Lung (tissue), 12 donors: ENCODE data around the gene NAV2. TPM values are rescaled to one million over a fixed set of nuclear protein-coding genes. Genes with fewer than 3 reads are reported as not detected.
A peak's percentile ranks its signal among the peaks of the same experiment; 100 is the strongest.

Source experiments
- ATAC-seq: fragments of 200-7000 bp; cut with Tn5 transposase; one replicate; pipeline ENCODE4 v1.9.1; 2020; ENCODE audit warnings: moderate number of reproducible peaks; ENCODE audit not compliant: insufficient read depth, low FRiP score
- DNase-seq, 3 donors: peaks; one replicate each; pipeline ENCODE4 v3.0.0-alpha.2; 2013 to 2017
- H3K27ac ChIP-seq, 2 donors: one replicate each; pipeline ENCODE4 v1.5.1; 2013; ENCODE audit warnings: mild to moderate bottlenecking in 2 of 2, moderate library complexity in 2 of 2, control low read depth in 1 of 2, inconsistent platforms in 1 of 2, low read depth in 1 of 2, low read length in 1 of 2
- H3K27me3 ChIP-seq, 3 donors: one replicate each; pipeline ENCODE4 v1.5.1; 2013; ENCODE audit warnings: low read length in 2 of 3; ENCODE audit not compliant: control insufficient read depth in 3 of 3, insufficient read depth in 3 of 3
- H3K36me3 ChIP-seq, 4 donors: one replicate each; pipeline ENCODE4 v1.5.1; 2013; ENCODE audit warnings: low read length in 4 of 4, mild to moderate bottlenecking in 1 of 4, moderate library complexity in 1 of 4; ENCODE audit not compliant: control insufficient read depth in 4 of 4, insufficient read depth in 4 of 4
- H3K4me1 ChIP-seq, 5 donors: one replicate each; pipeline ENCODE4 v1.5.1; 2013; ENCODE audit warnings: low read length in 5 of 5, mild to moderate bottlenecking in 2 of 5, moderate library complexity in 1 of 5; ENCODE audit not compliant: control insufficient read depth in 5 of 5, insufficient read depth in 5 of 5
- H3K4me3 ChIP-seq: one replicate; pipeline ENCODE4 v1.5.1; 2013; ENCODE audit warnings: mild to moderate bottlenecking, control low read depth, moderate library complexity
- H3K9ac ChIP-seq, 2 donors: one replicate each; pipeline ENCODE4 v1.5.1; 2013; ENCODE audit warnings: low read length in 2 of 2, control low read depth in 1 of 2; ENCODE audit not compliant: insufficient read depth in 1 of 2
- H3K9me3 ChIP-seq, 4 donors: one replicate each; pipeline ENCODE4 v1.5.1; 2013; ENCODE audit warnings: low read length in 3 of 4, mild to moderate bottlenecking in 1 of 4, moderate library complexity in 1 of 4; ENCODE audit not compliant: control insufficient read depth in 4 of 4, insufficient read depth in 3 of 4
- CTCF ChIP-seq: IDR thresholded peaks from 2 replicates; pipeline ENCODE4 v1.5.1; 2012; ENCODE audit warnings: mild to moderate bottlenecking; ENCODE audit errors: control extremely low read depth, extremely low read depth
- WGBS, 2 donors: extraction: QIAGEN DNeasy Blood & Tissue Kit; methylation state at CpG; one replicate each; pipeline ENCODE4 v1.1.7; 2013; 5-methylcytosine and 5-hydroxymethylcytosine counted together
- polyA plus RNA-seq, 2 donors: library from polyadenylated mRNA; stranded (reverse); fragments of 200-250 nt; gene quantifications; one replicate each; pipeline ENCODE4 v1.2.1, GENCODE V29; 2013
- total RNA-seq, 2 donors: library from RNA; depleted of rRNA in 1 of 2; stranded (reverse); fragments of >200 nt in 1 of 2; gene quantifications; one replicate each; pipeline ENCODE4 v1.2.1, GENCODE V29; 2014 to 2021
- donor health status: control.
- donor health status: control.
- donor health status: Bipolar disorder and iron deficiency.
- donor health status: healthy.
- donor health status: DM: yes; HTN: yes; CAD: no.

The NAV2 gene
- total and polyA plus RNA-seq, 4 donors, result 6.8 to 47.9 (median 20.2) TPM

GRCh38 chr11:19696073-19696472, 16.6 kb upstream of the NAV2 start:
- DNase-seq (peak in 2 of 3 donors; percentile 38 to 46), ATAC-seq (no peak)
- no peaks in the 10 kb centered on the region for H3K27me3 ChIP-seq
- peaks cover 0 to 25% (median 12%) of the 10 kb centered on the region in 5 donors for H3K4me1 ChIP-seq
- H3K27ac ChIP-seq, result no peak overlapping the region
- TF ChIP-seq CTCF, result no peak
- no peaks in the 10 kb centered on the region for H3K9me3 ChIP-seq
- 59 to 66% methylated on average over 3 of the region's 3 CpGs for WGBS, 2 donors
- H3K36me3 ChIP-seq, result no peaks in the 10 kb centered on the region
- H3K4me3 ChIP-seq, result no peak overlapping the region
- H3K9ac ChIP-seq, result no peak overlapping the region

GRCh38 chr11:19696904-19697303, 15.7 kb upstream of the NAV2 start:
- no peaks in the 10 kb centered on the region for H3K9me3 ChIP-seq
- DNase-seq (no peak), ATAC-seq (no peak)
- no peak overlapping the region for H3K27ac ChIP-seq
- no peaks in the 10 kb centered on the region for H3K27me3 ChIP-seq
- WGBS, 2 donors, result 97 to 99% methylated on average over 4 of the region's 4 CpGs
- H3K36me3 ChIP-seq, result no peaks in the 10 kb centered on the region
- no peak for TF ChIP-seq CTCF
- H3K4me1 ChIP-seq, result peaks cover 0 to 30% (median 19%) of the 10 kb centered on the region in 5 donors
- no peak overlapping the region for H3K9ac ChIP-seq
- no peak overlapping the region for H3K4me3 ChIP-seq

GRCh38 chr11:19697721-19698121, 14.9 kb upstream of the NAV2 start:
- Histone ChIP-seq H3K9ac (no peak overlapping the region), H3K27me3 (no peaks in the 10 kb centered on the region), H3K4me1 (peaks cover 0 to 33% (median 20%) of the 10 kb centered on the region in 5 donors), H3K36me3 (no peaks in the 10 kb centered on the region), H3K4me3 (no peak overlapping the region), H3K27ac (peak overlapping the region in 1 of 2 donors; percentile 69), H3K9me3 (no peaks in the 10 kb centered on the region)
- 53 to 70% methylated on average over 4 of the region's 4 CpGs for WGBS, 2 donors
- TF ChIP-seq CTCF, result no peak
- DNase-seq, result peak; percentile 50 to 58 (median 50)
- no peak for ATAC-seq
